Activated T-cell treated with anti-CD3 and anti-CD28 coated beads, Interleukin-2, amount 50 U/mL, for 24 hours (primary cell): Measurements from ENCODE around the gene RPS19BP1.
A peak's percentile ranks its signal among the peaks of the same experiment; 100 is the strongest.

Experiments
- DNase-seq: peaks from one replicate; pipeline ENCODE4 v3.0.0-alpha.2; 2020
- H3K27ac Mint-ChIP-seq: 2 replicates; pipeline ENCODE4 v1.8.0; 2020; ENCODE audit warnings: mild to moderate bottlenecking, mixed read lengths
- H3K27me3 Mint-ChIP-seq: 2 replicates; pipeline ENCODE4 v1.8.0; 2020; ENCODE audit warnings: mixed read lengths
- H3K36me3 Mint-ChIP-seq: 2 replicates; pipeline ENCODE4 v1.8.0; 2020; ENCODE audit warnings: low read depth, mixed read lengths
- H3K4me1 Mint-ChIP-seq: 2 replicates; pipeline ENCODE4 v1.8.0; 2020; ENCODE audit warnings: low read depth, mixed read lengths
- H3K4me3 Mint-ChIP-seq: 2 replicates; pipeline ENCODE4 v1.8.0; 2020; ENCODE audit warnings: mild to moderate bottlenecking, moderate library complexity, mixed read lengths
- H3K9me3 Mint-ChIP-seq: 2 replicates; pipeline ENCODE4 v1.8.0; 2020; ENCODE audit warnings: mixed read lengths

Gene RPS19BP1

GRCh38 chr22:39545386-39546365, 13.1 kb upstream of the RPS19BP1 start:
- H3K27me3 Mint-ChIP-seq: peaks cover 61% of the 10 kb centered on the region
- DNase-seq: peak; percentile 81
- H3K36me3 Mint-ChIP-seq: no peaks in the 10 kb centered on the region
- H3K27ac Mint-ChIP-seq: no peak overlapping the region
- H3K4me3 Mint-ChIP-seq: no peak overlapping the region
- peaks cover 11% of the 10 kb centered on the region for H3K4me1 Mint-ChIP-seq
- H3K9me3 Mint-ChIP-seq: no peaks in the 10 kb centered on the region

- no peak overlapping the region for H3K27ac Mint-ChIP-seq
- peaks cover 11% of the 10 kb centered on the region for H3K4me1 Mint-ChIP-seq
- no peaks in the 10 kb centered on the region for H3K9me3 Mint-ChIP-seq
- peaks cover 44% of the 10 kb centered on the region for H3K27me3 Mint-ChIP-seq
- H3K36me3 Mint-ChIP-seq: no peaks in the 10 kb centered on the region
- no peak overlapping the region for H3K4me3 Mint-ChIP-seq
- DNase-seq: no peak
These were observed 10.5 kb upstream of the RPS19BP1 start for GRCh38 chr22:39543095-39543494.

GRCh38 chr22:39537975-39538374, 5.4 kb upstream of the RPS19BP1 start:
- Mint-ChIP-seq H3K4me1 (peaks cover 9% of the 10 kb centered on the region), H3K4me3 (no peak overlapping the region), H3K36me3 (no peaks in the 10 kb centered on the region), H3K9me3 (no peaks in the 10 kb centered on the region), H3K27me3 (peaks cover 5% of the 10 kb centered on the region), H3K27ac (no peak overlapping the region)
- no peak for DNase-seq

- H3K9me3 Mint-ChIP-seq: no peaks in the 10 kb centered on the region
These were observed 4.2 kb upstream of the RPS19BP1 start for GRCh38 chr22:39536711-39537110.

GRCh38 chr22:39535831-39536449, 3.4 kb upstream of the RPS19BP1 start:
- no peak overlapping the region for H3K27ac Mint-ChIP-seq
- H3K9me3 Mint-ChIP-seq: no peaks in the 10 kb centered on the region
- H3K4me3 Mint-ChIP-seq: no peak overlapping the region
- peaks cover 17% of the 10 kb centered on the region for H3K36me3 Mint-ChIP-seq
- no peaks in the 10 kb centered on the region for H3K27me3 Mint-ChIP-seq
- DNase-seq: no peak
- H3K4me1 Mint-ChIP-seq: peaks cover 21% of the 10 kb centered on the region

More at GRCh38 chr22:39536711-39537110, 4.2 kb upstream of the RPS19BP1 start:
- Mint-ChIP-seq H3K4me1 (peaks cover 13% of the 10 kb centered on the region), H3K4me3 (no peak overlapping the region), H3K36me3 (peaks cover 10% of the 10 kb centered on the region), H3K27ac (no peak overlapping the region), H3K27me3 (no peaks in the 10 kb centered on the region)
- DNase-seq: no peak

- Mint-ChIP-seq H3K27ac (no peak overlapping the region), H3K9me3 (no peaks in the 10 kb centered on the region), H3K36me3 (peaks cover 23% of the 10 kb centered on the region), H3K4me3 (no peak overlapping the region), H3K4me1 (peaks cover 27% of the 10 kb centered on the region), H3K27me3 (no peaks in the 10 kb centered on the region)
- no peak for DNase-seq
These were observed 2.8 kb upstream of the RPS19BP1 start for GRCh38 chr22:39535357-39535725.

GRCh38 chr22:39534591-39535356, 2.2 kb upstream of the RPS19BP1 start:
- Mint-ChIP-seq H3K9me3 (no peaks in the 10 kb centered on the region), H3K27me3 (no peaks in the 10 kb centered on the region), H3K4me1 (peaks cover 33% of the 10 kb centered on the region), H3K27ac (peak overlapping the region; percentile 63), H3K36me3 (peaks cover 29% of the 10 kb centered on the region), H3K4me3 (no peak overlapping the region)
- peak; percentile 92 for DNase-seq

- peaks cover 36% of the 10 kb centered on the region for H3K36me3 Mint-ChIP-seq
- peak overlapping the region; percentile 37 for H3K27ac Mint-ChIP-seq
- H3K4me1 Mint-ChIP-seq: peaks cover 40% of the 10 kb centered on the region
- DNase-seq: no peak
- H3K9me3 Mint-ChIP-seq: no peaks in the 10 kb centered on the region
- H3K27me3 Mint-ChIP-seq: no peaks in the 10 kb centered on the region
- H3K4me3 Mint-ChIP-seq: no peak overlapping the region
These were observed 1.6 kb upstream of the RPS19BP1 start for GRCh38 chr22:39534092-39534506.

GRCh38 chr22:39530692-39531331, 1.7 kb downstream of the RPS19BP1 start:
- Mint-ChIP-seq H3K27me3 (no peaks in the 10 kb centered on the region), H3K36me3 (peaks cover 64% of the 10 kb centered on the region)

GRCh38 chr22:39530116-39530515, 2.4 kb downstream of the RPS19BP1 start:
- Mint-ChIP-seq H3K4me1 (peaks cover 75% of the 10 kb centered on the region), H3K27me3 (no peaks in the 10 kb centered on the region), H3K9me3 (no peaks in the 10 kb centered on the region), H3K4me3 (peak overlapping the region; percentile 97), H3K27ac (peak overlapping the region; percentile 96), H3K36me3 (peaks cover 71% of the 10 kb centered on the region)
- DNase-seq: no peak

More at GRCh38 chr22:39530692-39531331, 1.7 kb downstream of the RPS19BP1 start:
- Mint-ChIP-seq H3K27ac (peak overlapping the region; percentile 96), H3K4me3 (peak overlapping the region; percentile 97), H3K4me1 (peaks cover 69% of the 10 kb centered on the region), H3K9me3 (no peaks in the 10 kb centered on the region)
- DNase-seq: no peak

GRCh38 chr22:39529487-39529851, 3.1 kb downstream of the RPS19BP1 start:
- Mint-ChIP-seq H3K9me3 (no peaks in the 10 kb centered on the region), H3K27me3 (no peaks in the 10 kb centered on the region), H3K4me1 (peaks cover 80% of the 10 kb centered on the region), H3K36me3 (peaks cover 78% of the 10 kb centered on the region), H3K27ac (peak overlapping the region; percentile 96), H3K4me3 (peak overlapping the region; percentile 97)
- DNase-seq: no peak

GRCh38 chr22:39528681-39529486, 3.7 kb downstream of the RPS19BP1 start:
- H3K9me3 Mint-ChIP-seq: no peaks in the 10 kb centered on the region
- peak; percentile 92 for DNase-seq
- no peaks in the 10 kb centered on the region for H3K27me3 Mint-ChIP-seq
- peak overlapping the region; percentile 97 for H3K4me3 Mint-ChIP-seq
- H3K27ac Mint-ChIP-seq: peak overlapping the region; percentile 96
- H3K36me3 Mint-ChIP-seq: peaks cover 83% of the 10 kb centered on the region
- peaks cover 80% of the 10 kb centered on the region for H3K4me1 Mint-ChIP-seq

GRCh38 chr22:39528080-39528661, 4.4 kb downstream of the RPS19BP1 start:
- Mint-ChIP-seq H3K9me3 (no peaks in the 10 kb centered on the region), H3K27ac (peak overlapping the region; percentile 96), H3K36me3 (peaks cover 90% of the 10 kb centered on the region), H3K4me3 (peak overlapping the region; percentile 97), H3K4me1 (peaks cover 82% of the 10 kb centered on the region), H3K27me3 (no peaks in the 10 kb centered on the region)
- no peak for DNase-seq
